Measurements from ENCODE around the gene OVAAL. TPM values are rescaled to one million over a fixed set of nuclear protein-coding genes. Genes with fewer than 3 reads are reported as not detected.

OVAAL gene
- total and polyA plus RNA-seq, 9 of the 15 experiments (the other 6 are each of a cell fraction or from before 2014, with no cell fraction given) = 0.04 to 0.18 (median 0.08) TPM; not detected in 4

- TF ChIP-seq, protein P1, sequence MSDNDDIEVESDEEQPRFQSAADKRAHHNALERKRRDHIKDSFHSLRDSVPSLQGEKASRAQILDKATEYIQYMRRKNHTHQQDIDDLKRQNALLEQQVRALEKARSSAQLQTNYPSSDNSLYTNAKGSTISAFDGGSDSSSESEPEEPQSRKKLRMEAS (CRISPR knock-in tag; IDR thresholded peaks at IDR 0.05) = peak; percentile 54; the same call in 1 of the 2 replicates
- TF ChIP-seq NFE2 (IDR thresholded peaks at IDR 0.05; ENCODE audit: low read depth) = peak; percentile 100
- TF ChIP-seq, protein P2, sequence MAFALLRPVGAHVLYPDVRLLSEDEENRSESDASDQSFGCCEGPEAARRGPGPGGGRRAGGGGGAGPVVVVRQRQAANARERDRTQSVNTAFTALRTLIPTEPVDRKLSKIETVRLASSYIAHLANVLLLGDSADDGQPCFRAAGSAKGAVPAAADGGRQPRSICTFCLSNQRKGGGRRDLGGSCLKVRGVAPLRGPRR (CRISPR knock-in tag; IDR thresholded peaks at IDR 0.05) = peak; percentile 44; the same call in 1 of the 2 replicates
- TF ChIP-seq TAF15 (IDR thresholded peaks at IDR 0.05; ENCODE audit: low read depth, low read length) = no peak
- TF ChIP-seq KDM1A (IDR thresholded peaks at IDR 0.05) = peak in 1 of 2 experiments; percentile 73; a peak in 3 of 4 replicates
- TF ChIP-seq ZBTB17 (CRISPR knock-in tag; IDR thresholded peaks at IDR 0.05) = 0 out of 2 replicates have a peak, but pooled peaks have one; percentile 12
- TF ChIP-seq, protein P3, sequence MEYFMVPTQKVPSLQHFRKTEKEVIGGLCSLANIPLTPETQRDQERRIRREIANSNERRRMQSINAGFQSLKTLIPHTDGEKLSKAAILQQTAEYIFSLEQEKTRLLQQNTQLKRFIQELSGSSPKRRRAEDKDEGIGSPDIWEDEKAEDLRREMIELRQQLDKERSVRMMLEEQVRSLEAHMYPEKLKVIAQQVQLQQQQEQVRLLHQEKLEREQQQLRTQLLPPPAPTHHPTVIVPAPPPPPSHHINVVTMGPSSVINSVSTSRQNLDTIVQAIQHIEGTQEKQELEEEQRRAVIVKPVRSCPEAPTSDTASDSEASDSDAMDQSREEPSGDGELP (CRISPR knock-in tag; IDR thresholded peaks at IDR 0.05; ENCODE audit: borderline replicate concordance) = no peak
- TF ChIP-seq, protein P4, sequence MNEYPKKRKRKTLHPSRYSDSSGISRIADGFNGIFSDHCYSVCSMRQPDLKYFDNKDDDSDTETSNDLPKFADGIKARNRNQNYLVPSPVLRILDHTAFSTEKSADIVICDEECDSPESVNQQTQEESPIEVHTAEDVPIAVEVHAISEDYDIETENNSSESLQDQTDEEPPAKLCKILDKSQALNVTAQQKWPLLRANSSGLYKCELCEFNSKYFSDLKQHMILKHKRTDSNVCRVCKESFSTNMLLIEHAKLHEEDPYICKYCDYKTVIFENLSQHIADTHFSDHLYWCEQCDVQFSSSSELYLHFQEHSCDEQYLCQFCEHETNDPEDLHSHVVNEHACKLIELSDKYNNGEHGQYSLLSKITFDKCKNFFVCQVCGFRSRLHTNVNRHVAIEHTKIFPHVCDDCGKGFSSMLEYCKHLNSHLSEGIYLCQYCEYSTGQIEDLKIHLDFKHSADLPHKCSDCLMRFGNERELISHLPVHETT (CRISPR knock-in tag; conservative IDR thresholded peaks at IDR 0.05 in 1 of 2, IDR thresholded peaks at IDR 0.05 in 1 of 2) = peak in 1 of 2 experiments; percentile 78; a peak in 2 of 4 replicates
- TF ChIP-seq, protein P5, sequence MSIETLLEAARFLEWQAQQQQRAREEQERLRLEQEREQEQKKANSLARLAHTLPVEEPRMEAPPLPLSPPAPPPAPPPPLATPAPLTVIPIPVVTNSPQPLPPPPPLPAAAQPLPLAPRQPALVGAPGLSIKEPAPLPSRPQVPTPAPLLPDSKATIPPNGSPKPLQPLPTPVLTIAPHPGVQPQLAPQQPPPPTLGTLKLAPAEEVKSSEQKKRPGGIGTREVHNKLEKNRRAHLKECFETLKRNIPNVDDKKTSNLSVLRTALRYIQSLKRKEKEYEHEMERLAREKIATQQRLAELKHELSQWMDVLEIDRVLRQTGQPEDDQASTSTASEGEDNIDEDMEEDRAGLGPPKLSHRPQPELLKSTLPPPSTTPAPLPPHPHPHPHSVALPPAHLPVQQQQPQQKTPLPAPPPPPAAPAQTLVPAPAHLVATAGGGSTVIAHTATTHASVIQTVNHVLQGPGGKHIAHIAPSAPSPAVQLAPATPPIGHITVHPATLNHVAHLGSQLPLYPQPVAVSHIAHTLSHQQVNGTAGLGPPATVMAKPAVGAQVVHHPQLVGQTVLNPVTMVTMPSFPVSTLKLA (conservative IDR thresholded peaks at IDR 0.05) = peak; percentile 23 to 40; a peak in 3 of 4 replicates
- TF ChIP-seq ADNP (tag; IDR thresholded peaks at IDR 0.05) = peak; percentile 53; the same call in 1 of the 2 replicates
- peak; percentile 58; the same call in 1 of the 2 replicates for TF ChIP-seq POLR2A (conservative IDR thresholded peaks at IDR 0.05)
- TF ChIP-seq BRD4 (IDR thresholded peaks at IDR 0.05) = 0 out of 2 replicates have a peak, but pooled peaks have one; percentile 49
- TF ChIP-seq YY1 (IDR thresholded peaks at IDR 0.05; ENCODE audit: borderline replicate concordance in 1 of 3, control insufficient read depth in 1 of 3, extremely low read depth in 1 of 3, insufficient read depth in 3 of 3, insufficient read length in 1 of 3, insufficient replicate concordance in 2 of 3, low read depth in 1 of 3, low read length in 2 of 3) = peak in 1 of 3 experiments; percentile 77
- TF ChIP-seq ZFP36 (IDR thresholded peaks at IDR 0.05; ENCODE audit: low read depth, low read length, partially characterized antibody) = no peak
- TF ChIP-seq ZMIZ1 (IDR thresholded peaks at IDR 0.05; ENCODE audit: low read depth in 2 of 2, low read length in 2 of 2) = 0 out of 4 replicates have a peak, but pooled peaks of 1 of the 2 experiments have one; percentile 2
- TF ChIP-seq SUPT5H (IDR thresholded peaks at IDR 0.05) = 0 out of 2 replicates have a peak, but pooled peaks have one; percentile 13
- no peak for TF ChIP-seq SRSF7 (optimal IDR thresholded peaks at IDR 0.05; ENCODE audit: low read depth, low read length)
Measured at GRCh38 chr1:180563026-180563827, 4.5 kb downstream of the OVAAL start (continued).
